HG02938 (cell line): ENCODE results near the gene LGALS7B.

Source experiments
- ATAC-seq: cut with Tn5 transposase; IDR thresholded peaks from one replicate; pipeline ENCODE4 v1.9.1; 2021; ENCODE audit warnings: mild to moderate bottlenecking, moderate library complexity; ENCODE audit not compliant: unreplicated experiment

Gene LGALS7B

DNA sequence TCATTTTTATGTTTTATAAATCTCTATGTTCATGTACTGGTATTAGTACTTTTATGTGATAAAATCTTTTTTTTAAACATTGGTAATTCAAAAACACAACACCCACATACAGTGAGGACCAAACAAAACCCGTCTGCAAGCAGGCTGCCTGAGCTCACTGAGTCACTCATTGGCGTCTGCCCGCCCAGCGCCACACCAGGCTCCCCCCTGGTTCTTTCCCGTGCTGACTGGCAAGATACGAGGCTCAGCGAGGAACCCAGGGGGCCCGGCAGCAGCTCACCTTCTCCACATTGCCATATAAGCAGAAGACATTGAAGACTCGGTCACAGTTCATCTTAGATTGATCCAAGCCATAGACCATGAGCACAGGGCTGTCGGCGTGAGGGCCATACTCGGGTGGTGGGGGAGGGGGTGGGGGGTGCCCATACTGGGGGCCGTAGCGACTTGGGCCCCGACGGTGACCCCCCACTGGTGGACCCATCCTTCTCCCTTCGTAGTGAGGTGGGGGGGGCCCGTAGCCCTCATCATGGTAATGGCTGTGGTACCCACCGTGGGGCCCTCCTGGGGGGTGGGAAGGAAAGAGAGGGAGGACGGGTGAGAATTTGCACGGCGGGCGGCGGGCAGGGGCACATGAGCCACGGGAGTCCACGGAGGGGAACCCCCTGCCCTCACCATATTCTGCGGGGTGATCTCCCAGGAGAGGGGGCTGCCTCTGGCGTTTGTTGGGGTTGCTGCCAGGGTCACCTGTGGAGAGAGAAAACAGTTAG lies 51.0 kb downstream of the LGALS7B start:
- ATAC-seq, result no peak

DNA sequence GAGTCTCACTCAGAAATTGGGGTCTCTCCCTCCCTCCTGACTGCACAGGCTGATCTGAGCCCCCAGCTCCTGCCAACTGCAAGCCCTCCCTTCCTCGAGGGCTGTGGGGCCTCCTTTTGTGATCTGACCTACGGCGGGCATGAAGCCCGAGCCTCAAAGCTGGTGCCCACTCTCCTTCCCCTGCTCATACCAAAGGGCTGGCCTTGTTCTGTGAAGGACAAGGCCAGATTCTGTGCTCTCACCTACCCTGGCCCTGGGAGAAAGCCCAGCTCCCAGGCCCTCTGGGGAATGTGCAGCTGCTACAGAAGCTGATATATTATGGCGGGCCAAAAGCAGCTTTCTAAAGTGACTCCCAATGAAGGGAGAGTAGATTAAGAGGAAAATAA lies 51.6 kb downstream of the LGALS7B start:
- ATAC-seq, result no peak
